H1 (cell line): ENCODE results near the gene TMCC1. TPM values are rescaled to one million over a fixed set of nuclear protein-coding genes. Genes with fewer than 3 reads are reported as not detected.

ENCODE experiments used
- CTCF ChIA-PET: fragments of 300-600 bp; sonication (Branson Sonifier 250); formaldehyde crosslinking; loops from one replicate; lab custom pipeline; 2021; ENCODE audit not compliant: partially characterized antibody; lab: Charles Lee
- POLR2A ChIA-PET: fragments of 300-600 bp; sonication (Branson Sonifier 250); formaldehyde crosslinking; loops from one replicate; lab custom pipeline; 2021; ENCODE audit warnings: inconsistent platforms; ENCODE audit not compliant: partially characterized antibody; lab: Charles Lee
- DNase-seq, 2 experiments: peaks; one replicate each; pipeline versions ENCODE4 v3.0.0 to v3.0.0-alpha.2; 2010 to 2022; ENCODE audit warnings: low spot score in 2 of 2, low read depth in 1 of 2, mixed read lengths in 1 of 2
- FAIRE-seq: peaks from 2 replicates; lab custom pipeline; 2011; peaks lifted over from hg19 to GRCh38; lab: Jason Lieb, UNC
- H2AFZ ChIP-seq: 2 replicates; pipeline ENCODE4 v1.8.1; 2012; ENCODE audit warnings: low read length, inconsistent platforms
- H2AK5ac ChIP-seq: 2 replicates; pipeline ENCODE4 v1.6.1; 2013; ENCODE audit warnings: low read depth, low read length
- H2BK120ac ChIP-seq: replicated peaks from 2 replicates; pipeline ENCODE3; 2013; ENCODE audit warnings: low read depth, low read length, inconsistent platforms
- H2BK12ac ChIP-seq: 2 replicates; pipeline ENCODE4 v1.6.1; 2013; ENCODE audit warnings: low read depth, low read length
- H2BK15ac ChIP-seq: 2 replicates; pipeline ENCODE4 v1.6.1; 2013; ENCODE audit warnings: low read length
- H2BK20ac ChIP-seq: 2 replicates; pipeline ENCODE4 v1.6.1; 2013; ENCODE audit warnings: low read length
- H2BK5ac ChIP-seq: 2 replicates; pipeline ENCODE4 v1.6.1; 2013; ENCODE audit warnings: low read depth, low read length
- H3K14ac ChIP-seq: 2 replicates; pipeline ENCODE4 v1.6.1; 2013; ENCODE audit warnings: inconsistent platforms; ENCODE audit not compliant: insufficient read length
- H3K18ac ChIP-seq: 2 replicates; pipeline ENCODE4 v1.6.1; 2013; ENCODE audit warnings: low read length; ENCODE audit errors: extremely low read depth
- H3K23ac ChIP-seq: 2 replicates; pipeline ENCODE4 v1.6.1; 2013; ENCODE audit warnings: inconsistent platforms; ENCODE audit not compliant: insufficient read length
- H3K23me2 ChIP-seq: 2 replicates; pipeline ENCODE4 v1.6.1; 2013; ENCODE audit warnings: low read depth, low read length
- H3K27ac ChIP-seq: 2 replicates; pipeline ENCODE4 v1.6.1; 2011; ENCODE audit warnings: low read depth, low read length, inconsistent platforms
- H3K27me3 ChIP-seq, 4 experiments: replicated peaks in 1 of 4; 1 replicate in 1 of 4; 2 replicates in 3 of 4; pipeline versions ENCODE4 v1.6.1 to v1.8.1; 2011 to 2013; ENCODE audit warnings: low read length in 3 of 4, mild to moderate bottlenecking in 3 of 4, inconsistent platforms in 2 of 4, mixed read lengths in 2 of 4, moderate library complexity in 1 of 4; ENCODE audit not compliant: control insufficient read depth in 3 of 4, insufficient read depth in 3 of 4; ENCODE audit errors: extremely low read depth in 1 of 4
- H3K36me3 ChIP-seq, 4 experiments: 2 replicates each; pipeline versions ENCODE4 v1.6.1 to v1.8.1; 2011 to 2013; ENCODE audit warnings: mild to moderate bottlenecking in 4 of 4, low read length in 3 of 4, moderate library complexity in 2 of 4, control low read depth in 1 of 4, inconsistent platforms in 1 of 4; ENCODE audit not compliant: insufficient read depth in 4 of 4, control insufficient read depth in 2 of 4
- H3K4ac ChIP-seq: replicated peaks from 2 replicates; pipeline ENCODE3; 2013; ENCODE audit warnings: low read length, low read depth, mixed read lengths, inconsistent platforms; ENCODE audit not compliant: insufficient read length
- H3K4me1 ChIP-seq, 4 experiments: replicated peaks in 1 of 4; 1 replicate in 1 of 4; 2 replicates in 3 of 4; pipeline versions ENCODE4 v1.6.1 to v1.8.1; 2011 to 2013; ENCODE audit warnings: low read length in 3 of 4, inconsistent platforms in 2 of 4, mixed read lengths in 1 of 4; ENCODE audit not compliant: insufficient read depth in 4 of 4, control insufficient read depth in 3 of 4
- H3K4me2 ChIP-seq, 2 experiments: 2 replicates each; pipeline versions ENCODE4 v1.6.1 to v1.8.1; 2011 to 2013; ENCODE audit warnings: low read depth in 2 of 2, low read length in 2 of 2, control low read depth in 1 of 2, inconsistent platforms in 1 of 2, mild to moderate bottlenecking in 1 of 2; ENCODE audit not compliant: insufficient read depth in 1 of 2
- H3K4me3 ChIP-seq, 4 experiments: fragments of 200-600, 300-600 bp in 1 of 4; sonication (generic), shearing (Covaris generic), sonication (Bioruptor Twin) in 1 of 4; 2 replicates each; pipeline versions ENCODE4 v1.5.1 to v1.8.1; 2011 to 2016; ENCODE audit warnings: low read length in 4 of 4, low read depth in 3 of 4, control low read depth in 2 of 4, inconsistent platforms in 2 of 4, mild to moderate bottlenecking in 2 of 4, mixed read lengths in 1 of 4, moderate library complexity in 1 of 4; ENCODE audit not compliant: insufficient read depth in 2 of 4; ENCODE audit errors: extremely low read depth in 1 of 4
- H3K56ac ChIP-seq: replicated peaks from 2 replicates; pipeline ENCODE3; 2013; ENCODE audit warnings: low read depth, mild to moderate bottlenecking, mixed read lengths, low read length, inconsistent platforms; ENCODE audit not compliant: insufficient read length
- H3K79me1 ChIP-seq: 2 replicates; pipeline ENCODE4 v1.6.1; 2013; ENCODE audit warnings: low read depth, low read length, control low read depth
- H3K79me2 ChIP-seq, 2 experiments: 2 replicates each; pipeline versions ENCODE4 v1.6.1 to v1.8.1; 2012 to 2013; ENCODE audit warnings: low read length in 2 of 2, mild to moderate bottlenecking in 2 of 2, inconsistent platforms in 1 of 2; ENCODE audit not compliant: insufficient read depth in 2 of 2, control insufficient read depth in 1 of 2
- H3K9ac ChIP-seq, 4 experiments: replicated peaks in 1 of 4; 1 replicate in 1 of 4; 2 replicates in 3 of 4; pipeline versions ENCODE4 v1.6.1 to v1.8.1; 2011 to 2013; ENCODE audit warnings: low read depth in 3 of 4, low read length in 3 of 4, control low read depth in 2 of 4, mild to moderate bottlenecking in 2 of 4, moderate library complexity in 2 of 4, inconsistent platforms in 1 of 4; ENCODE audit errors: extremely low read depth in 1 of 4
- H3K9me3 ChIP-seq, 2 experiments: 2 replicates each; pipeline versions ENCODE4 v1.6.1 to v1.8.1; 2012 to 2013; ENCODE audit warnings: mild to moderate bottlenecking in 2 of 2, moderate library complexity in 2 of 2, control low read depth in 1 of 2, inconsistent platforms in 1 of 2, low read depth in 1 of 2, low read length in 1 of 2, mixed read lengths in 1 of 2; ENCODE audit not compliant: insufficient read depth in 2 of 2
- H4K20me1 ChIP-seq, 2 experiments: replicated peaks in 1 of 2; 2 replicates each; pipeline versions ENCODE3 to v1.8.1; 2011 to 2013; ENCODE audit warnings: inconsistent platforms in 2 of 2, low read length in 2 of 2, mild to moderate bottlenecking in 1 of 2; ENCODE audit not compliant: insufficient read depth in 2 of 2, control insufficient read depth in 1 of 2
- H4K5ac ChIP-seq: 2 replicates; pipeline ENCODE4 v1.6.1; 2013; ENCODE audit warnings: low read length, low read depth, mixed read lengths, inconsistent platforms; ENCODE audit not compliant: insufficient read length
- H4K8ac ChIP-seq: 2 replicates; pipeline ENCODE4 v1.8.0; 2013; ENCODE audit warnings: mild to moderate bottlenecking, moderate library complexity, low read length, inconsistent platforms; ENCODE audit not compliant: insufficient read depth; ENCODE audit errors: extremely low read depth
- H4K91ac ChIP-seq: replicated peaks from 2 replicates; pipeline ENCODE3; 2013; ENCODE audit warnings: low read length, mixed read lengths, inconsistent platforms; ENCODE audit not compliant: insufficient read length
- EP300 ChIP-seq, 2 experiments: IDR thresholded peaks; 1 replicate in 1 of 2; 2 replicates in 1 of 2; pipeline ENCODE4 v1.6.1; 2011 to 2012; ENCODE audit warnings: low read depth in 2 of 2, low read length in 2 of 2, mild to moderate bottlenecking in 2 of 2, borderline replicate concordance in 1 of 2, inconsistent platforms in 1 of 2, moderate library complexity in 1 of 2
- NRF1 ChIP-seq: IDR thresholded peaks from 2 replicates; pipeline ENCODE4 v1.6.1; 2011; ENCODE audit warnings: mild to moderate bottlenecking, low read depth, low read length, improper control_type of control experiment
- SP2 ChIP-seq: IDR thresholded peaks from 2 replicates; pipeline ENCODE4 v1.6.1; 2012; ENCODE audit warnings: mild to moderate bottlenecking, low read length, inconsistent platforms
- WGBS, 2 experiments: shearing (Covaris generic) in 1 of 2; methylation state at CpG; one replicate each; pipeline versions ENCODE4 v1.1.6 to v1.1.7; 2013 to 2015; ENCODE audit warnings: low lambda C conversion rate in 2 of 2, mixed read lengths in 2 of 2, inconsistent platforms in 1 of 2, low coverage in 1 of 2, missing lambda C conversion rate in 1 of 2; ENCODE audit not compliant: insufficient replicate concordance in 2 of 2, insufficient coverage in 1 of 2, insufficient read length in 1 of 2; ENCODE audit errors: extremely low coverage in 1 of 2, missing lambda C conversion rate in 1 of 2; 5-methylcytosine and 5-hydroxymethylcytosine counted together
- polyA plus RNA-seq, 7 experiments: library from polyadenylated mRNA; depleted of rRNA in 3 of 7; stranded (reverse) in 5 of 7; unstranded in 2 of 7; fragments of >200 nt in 5 of 7; fragments of 200-250 nt in 2 of 7; gene quantifications; 1 replicate in 5 of 7; 2 replicates in 1 of 7; 4 replicates in 1 of 7; pipeline versions ENCODE4 v1.2.1 to v1.2.3, GENCODE V29; 2011 to 2013; ENCODE audit warnings: missing spikeins in 2 of 7, mixed read lengths in 2 of 7
- total RNA-seq: library from RNA; stranded (reverse); fragmentation: NEBNext Ultra II Directional; extraction: Animal tissue kit (Norgen Biotek cat#: 25700); gene quantifications from 2 replicates; pipeline ENCODE4 v1.2.1, GENCODE V29; 2021

TMCC1 gene
- total and polyA plus RNA-seq, 2 of the 8 experiments (the other 6 are each of a cell fraction or from before 2014, with no cell fraction given), result 10.4 to 27.1 TPM

DNA sequence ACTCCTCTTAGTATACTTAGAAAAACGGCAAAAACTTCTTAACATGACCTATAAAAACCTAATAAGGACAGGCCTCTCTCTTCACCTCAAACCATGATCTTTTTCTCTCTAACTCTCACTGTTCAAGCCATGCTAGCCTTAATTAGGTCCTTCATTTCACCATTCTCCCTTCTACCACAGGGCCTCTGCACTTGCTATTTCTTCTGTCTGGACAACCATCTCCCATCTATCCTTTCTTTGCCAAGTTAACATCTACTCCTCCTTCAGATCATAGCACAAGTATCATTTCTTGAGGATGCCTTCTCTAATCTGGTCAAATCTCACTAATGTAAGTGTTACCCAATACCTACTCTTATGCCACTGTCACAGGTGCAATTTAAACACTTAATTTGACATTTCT is 39.1 kb downstream of the TMCC1 start:
- no peak overlapping the region for H2BK120ac ChIP-seq
- no peak overlapping the region for H4K5ac ChIP-seq
- H4K91ac ChIP-seq, result no peak overlapping the region
- H3K9ac ChIP-seq, result no peak overlapping the region
- peaks cover 0 to 16% (median 1%) of the 10 kb centered on the region in 4 experiments; a peak in 4 of 8 replicates for H3K36me3 ChIP-seq
- no peak overlapping the region for H2BK5ac ChIP-seq
- DNase-seq, result no peak
- CTCF ChIA-PET, result no interaction called here
- no peaks in the 10 kb centered on the region for H4K20me1 ChIP-seq
- H3K23me2 ChIP-seq, result no peaks in the 10 kb centered on the region; the same call in 1 of the 2 replicates
- H2AFZ ChIP-seq, result no peak overlapping the region
- H3K9me3 ChIP-seq, result peaks cover 7 to 10% of the 10 kb centered on the region in 2 experiments; a peak in 2 of 4 replicates
- no peak overlapping the region for H3K14ac ChIP-seq
- no peak overlapping the region for H3K18ac ChIP-seq
- no peak overlapping the region for H3K4me2 ChIP-seq
- no peak overlapping the region for H4K8ac ChIP-seq
- FAIRE-seq, result no peak
- 88% methylated on average over 1 of the region's 1 CpG; no CpG with 5 or more reads in 1 of the 2 experiments for WGBS, 2 experiments
- no peak overlapping the region for H2BK12ac ChIP-seq
- H3K79me1 ChIP-seq, result no peaks in the 10 kb centered on the region
- no peak overlapping the region for H3K27ac ChIP-seq
- H3K4me3 ChIP-seq, result no peak overlapping the region
- H3K4ac ChIP-seq, result no peak overlapping the region
- no peaks in the 10 kb centered on the region for H3K4me1 ChIP-seq
- H3K27me3 ChIP-seq, result no peaks in the 10 kb centered on the region
- no peak overlapping the region for H2AK5ac ChIP-seq
- no peak overlapping the region for H2BK20ac ChIP-seq
- no peak overlapping the region for H3K56ac ChIP-seq
- no peak overlapping the region for H2BK15ac ChIP-seq
- H3K79me2 ChIP-seq, result peaks cover 0 to 36% of the 10 kb centered on the region in 2 experiments; a peak in 2 of 4 replicates
- POLR2A ChIA-PET, result no interaction called here
- no peak overlapping the region for H3K23ac ChIP-seq
- no peak for TF ChIP-seq SP2
- TF ChIP-seq EP300 (IDR thresholded peaks at IDR 0.05; ENCODE audit: borderline replicate concordance in 1 of 2, low read depth in 2 of 2, low read length in 2 of 2), result no peak
- no peak for TF ChIP-seq NRF1
